SK-N-SH treated with all-trans-retinoic acid at 6 μM for 48 hours (cell line): ENCODE data around the gene APOA1.

Experiments
- BACH2 ChIP-seq: fragments of 250-450 bp; sonication (Bioruptor Pico); IDR thresholded peaks from 2 replicates; pipeline ENCODE4 v1.9.0; 2021; ENCODE audit warnings: mild to moderate bottlenecking, borderline replicate concordance
- CSDC2 ChIP-seq: fragments of 250-450 bp; sonication (Bioruptor Pico); IDR thresholded peaks from 2 replicates; pipeline ENCODE4 v1.5.0; 2020; ENCODE audit warnings: mild to moderate bottlenecking, moderate library complexity
- PATZ1 ChIP-seq: fragments of 250-450 bp; sonication (Bioruptor Pico); IDR thresholded peaks from 2 replicates; pipeline ENCODE4 v1.8.0; 2020; ENCODE audit warnings: mild to moderate bottlenecking, moderate library complexity, borderline replicate concordance
- TCF4 ChIP-seq: fragments of 250-450 bp; sonication (Bioruptor Pico); IDR thresholded peaks from 2 replicates; pipeline ENCODE4 v1.8.0; 2021; ENCODE audit warnings: mild to moderate bottlenecking, moderate library complexity, borderline replicate concordance
- ZNF8 ChIP-seq: fragments of 450-650 bp; formaldehyde crosslinking; IDR thresholded peaks from 2 replicates; pipeline ENCODE4 v1.5.0; 2020; ENCODE audit warnings: mild to moderate bottlenecking, moderate library complexity

- no peak for TF ChIP-seq TCF4
- TF ChIP-seq PATZ1 (CRISPR knock-in tag): no peak
- TF ChIP-seq BACH2 (CRISPR knock-in tag): no peak
- TF ChIP-seq CSDC2 (CRISPR knock-in tag): no peak
- no peak for TF ChIP-seq ZNF8 (CRISPR knock-in tag)
Observed at GRCh38 chr11:116791813-116792143, 45.6 kb downstream of the APOA1 start, which contains the start of gene APOA5.
